Right ventricle myocardium superior (tissue), 1 donor: ENCODE data around the gene PPM1K. TPM values are rescaled to one million over a fixed set of nuclear protein-coding genes. Genes with fewer than 3 reads are reported as not detected.
A peak's percentile ranks its signal among the peaks of the same experiment; 100 is the strongest.

ENCODE experiments used
- ATAC-seq: fragments of 200-7000 bp; cut with Tn5 transposase; one replicate; pipeline ENCODE4 v1.9.1; 2020; ENCODE audit warnings: mild to moderate bottlenecking; ENCODE audit not compliant: poor library complexity
- DNase-seq: peaks from one replicate; pipeline ENCODE4 v3.0.0-alpha.2; 2020
- intact Hi-C: fragments of 100-400 bp; cut with DNase I; formaldehyde crosslinking; loops from one replicate; pipeline ENCODE4 v1.11.2; 2022
- total RNA-seq: library from RNA; stranded (reverse); fragmentation: NEBNext Ultra II Directional; extraction: Animal tissue kit (Norgen Biotek cat#: 25700); gene quantifications from one replicate; pipeline ENCODE4 v1.2.1, GENCODE V29; 2021
- donor health status: DM: no; HTN: yes; CAD: no; lungs with severe emphysema.

PPM1K gene
- total RNA-seq, 1 donor from 2014 or later = 160 TPM

DNA sequence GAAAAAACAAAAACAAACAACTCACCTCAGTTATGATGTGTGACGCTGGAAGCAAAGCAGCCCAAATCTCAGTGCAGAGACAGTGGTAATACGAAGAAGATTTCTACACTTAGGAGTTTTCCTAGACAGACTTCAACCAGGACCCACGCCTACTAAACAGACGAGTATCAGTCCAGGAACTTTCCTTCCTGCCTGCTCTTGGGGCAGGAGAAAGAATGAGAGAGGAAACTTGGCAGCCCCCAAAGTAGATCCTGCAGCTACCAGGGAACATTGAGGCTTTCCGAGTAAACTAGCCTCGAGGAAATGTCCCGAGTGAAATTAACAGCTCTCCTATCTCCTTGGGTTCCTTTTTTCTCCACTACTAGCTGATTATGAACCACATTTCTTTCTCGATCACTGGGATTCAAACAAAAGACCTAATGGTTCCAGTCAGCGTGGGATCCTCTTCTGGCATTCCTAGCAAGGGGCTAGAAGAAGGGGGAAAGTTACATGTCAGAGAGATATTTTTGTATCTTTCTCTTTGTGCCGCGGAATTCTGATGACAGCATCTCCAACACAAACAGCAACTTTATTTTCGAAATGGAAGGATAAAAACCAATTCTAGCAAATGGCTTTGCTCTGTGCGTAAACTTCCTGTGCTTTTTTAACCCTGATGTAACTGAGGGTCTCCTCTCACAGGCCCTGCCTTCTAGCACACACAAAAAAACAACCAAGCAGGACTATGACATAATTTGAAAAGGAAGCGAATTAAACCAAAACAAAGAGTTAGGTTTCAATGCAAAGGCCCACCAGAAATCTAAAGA is 53.2 kb downstream of the PPM1K start:
- ATAC-seq (peak; percentile 58), DNase-seq (no peak)
- intact Hi-C loops = no loop called here

DNA sequence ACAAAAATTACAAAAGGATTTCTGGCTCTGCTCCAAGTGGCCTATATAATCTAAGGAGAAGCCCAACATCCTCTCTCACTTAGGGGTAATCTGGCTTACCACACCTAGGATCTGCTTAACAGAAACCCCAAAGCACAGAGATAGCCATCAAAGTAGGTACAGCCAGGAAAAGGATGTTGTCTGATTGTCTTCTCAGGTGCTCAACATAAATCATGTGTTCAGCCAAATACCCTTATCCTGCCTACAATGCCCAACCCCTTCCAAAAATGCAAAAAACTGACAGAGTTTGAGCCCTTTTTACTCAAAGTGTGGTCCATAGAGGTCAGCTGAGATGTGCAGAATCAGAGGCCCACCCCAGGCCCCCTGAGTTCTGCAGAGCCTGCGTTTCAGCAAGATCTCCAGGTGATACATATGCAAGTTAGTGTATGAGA is 53.9 kb downstream of the PPM1K start:
- DNase-seq = no peak
- intact Hi-C loops = no loop called here
- no peak for ATAC-seq

GRCh38 chr4:88227734-88228133 is 56.6 kb downstream of the PPM1K start:
- ATAC-seq = no peak
- intact Hi-C loops = loop anchor here (10.0 kb wide), 1 partner anchor 47 kb away; no protein-coding TSS in a partner anchor
- DNase-seq = no peak

GRCh38 chr4:88226143-88226542 is 58.2 kb downstream of the PPM1K start:
- no peak for DNase-seq
- intact Hi-C loops = loop anchor here (10.0 kb wide), 1 partner anchor 49 kb away; no protein-coding TSS in a partner anchor
- ATAC-seq = peak; percentile 82

DNA sequence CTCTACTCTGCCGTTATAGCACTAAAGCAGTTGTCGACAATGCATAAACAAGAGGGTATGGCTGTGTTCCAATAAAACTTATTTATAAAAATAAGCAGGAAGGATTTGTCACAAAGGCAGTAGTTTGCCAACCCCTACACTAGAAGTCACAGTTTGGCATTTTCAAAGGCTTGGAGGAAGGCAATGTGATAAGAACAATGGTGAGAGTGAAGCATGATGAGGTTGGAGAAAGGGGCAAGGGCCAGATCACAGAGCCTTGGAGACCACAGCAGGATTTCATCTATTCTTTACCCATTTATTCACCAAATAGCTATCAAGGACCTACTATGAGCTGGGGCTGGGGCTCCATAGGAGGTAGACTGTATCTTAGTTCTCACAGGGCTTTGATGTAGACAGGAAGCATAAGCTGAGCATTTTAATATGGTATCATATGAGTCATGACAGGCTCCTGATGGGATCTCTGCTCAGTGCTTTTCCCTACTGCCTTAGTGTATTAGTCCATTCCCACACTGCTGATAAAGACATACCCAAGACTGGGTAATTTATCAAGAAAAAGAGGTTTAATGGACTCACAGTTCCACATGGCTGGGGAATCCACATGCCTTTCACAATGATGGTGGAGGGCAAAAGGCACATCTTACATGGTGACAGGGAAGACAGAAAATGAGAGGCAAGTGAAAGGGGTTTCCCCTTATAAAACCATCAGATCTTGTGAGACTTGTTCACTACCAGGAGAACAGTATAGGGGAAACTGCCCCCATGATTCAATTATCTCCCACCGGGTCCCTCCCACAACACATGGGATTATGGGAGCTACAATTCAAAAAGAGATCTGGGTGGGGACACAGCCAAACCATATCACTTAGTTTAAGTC is 58.9 kb downstream of the PPM1K start:
- DNase-seq (no peak), ATAC-seq (peak; percentile 47)
- intact Hi-C loops = loop anchor here (10.0 kb wide), 1 partner anchor 49 kb away; no protein-coding TSS in a partner anchor

GRCh38 chr4:88223516-88223915 is 60.8 kb downstream of the PPM1K start:
- ATAC-seq = no peak
- DNase-seq = no peak
- intact Hi-C loops = loop anchor here (10.0 kb wide), 1 partner anchor 51 kb away; no protein-coding TSS in a partner anchor

DNA sequence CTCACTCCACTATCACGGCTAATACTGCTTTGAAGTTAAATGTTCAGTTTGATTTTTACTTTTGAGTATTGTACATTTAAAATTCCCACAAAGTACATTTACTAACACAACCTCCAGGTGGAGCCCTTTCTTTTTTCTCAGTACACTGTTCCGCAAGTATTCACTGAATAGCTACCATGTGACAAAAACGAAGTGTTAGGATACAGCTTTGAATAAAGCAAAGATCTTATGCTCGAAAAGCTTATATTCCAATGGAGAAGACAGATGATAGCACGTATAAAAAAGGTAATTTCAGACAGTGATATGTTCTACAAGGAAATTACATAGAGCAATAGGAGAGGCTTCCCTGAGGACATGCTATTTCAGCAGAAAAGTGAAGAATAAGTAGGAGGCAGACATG is 65.3 kb downstream of the PPM1K start:
- ATAC-seq (peak; percentile 87), DNase-seq (no peak)
- intact Hi-C loops = loop anchor here (2.0 to 5.0 kb wide), 2 partner anchors 158 to 296 kb away; partner anchors contain the start of gene HERC6

- no peak for DNase-seq
- no peak for ATAC-seq
- intact Hi-C loops = loop anchor here (5.0 kb wide), 1 partner anchor 160 kb away; the partner anchor contains the start of gene HERC6
Observed at GRCh38 chr4:88217169-88217568, 67.2 kb downstream of the PPM1K start.

GRCh38 chr4:88216395-88216794 is 68.0 kb downstream of the PPM1K start:
- DNase-seq = no peak
- ATAC-seq = no peak
- intact Hi-C loops = loop anchor here (5.0 kb wide), 1 partner anchor 161 kb away; the partner anchor contains the start of gene HERC6

DNA sequence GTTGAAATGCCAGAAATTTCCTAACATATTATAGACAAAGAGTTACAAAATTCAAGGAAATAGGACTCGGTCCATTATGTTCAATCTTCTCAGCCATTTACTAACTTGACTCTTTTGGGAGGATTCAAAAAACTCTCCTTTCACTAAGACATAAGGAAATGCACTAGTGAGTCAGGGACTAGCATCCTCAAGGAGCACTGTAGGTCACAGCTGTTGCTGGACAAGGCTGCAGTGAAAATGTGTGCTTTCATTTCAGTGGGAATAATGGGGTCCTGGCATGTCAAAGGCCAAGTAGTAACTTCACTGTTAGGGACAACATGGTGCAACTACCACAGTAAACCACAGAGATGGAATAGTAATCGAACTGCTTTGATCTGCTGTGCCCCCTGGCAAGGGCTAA is 69.0 kb downstream of the PPM1K start:
- ATAC-seq (no peak), DNase-seq (no peak)
- intact Hi-C loops = loop anchor here (5.0 kb wide), 1 partner anchor 162 kb away; the partner anchor contains the start of gene HERC6

GRCh38 chr4:88212253-88212561 is 72.2 kb downstream of the PPM1K start:
- DNase-seq = no peak
- no peak for ATAC-seq
- intact Hi-C loops = loop anchor here (5.0 kb wide), 2 partner anchors 180 to 355 kb away; no protein-coding TSS in a partner anchor

DNA sequence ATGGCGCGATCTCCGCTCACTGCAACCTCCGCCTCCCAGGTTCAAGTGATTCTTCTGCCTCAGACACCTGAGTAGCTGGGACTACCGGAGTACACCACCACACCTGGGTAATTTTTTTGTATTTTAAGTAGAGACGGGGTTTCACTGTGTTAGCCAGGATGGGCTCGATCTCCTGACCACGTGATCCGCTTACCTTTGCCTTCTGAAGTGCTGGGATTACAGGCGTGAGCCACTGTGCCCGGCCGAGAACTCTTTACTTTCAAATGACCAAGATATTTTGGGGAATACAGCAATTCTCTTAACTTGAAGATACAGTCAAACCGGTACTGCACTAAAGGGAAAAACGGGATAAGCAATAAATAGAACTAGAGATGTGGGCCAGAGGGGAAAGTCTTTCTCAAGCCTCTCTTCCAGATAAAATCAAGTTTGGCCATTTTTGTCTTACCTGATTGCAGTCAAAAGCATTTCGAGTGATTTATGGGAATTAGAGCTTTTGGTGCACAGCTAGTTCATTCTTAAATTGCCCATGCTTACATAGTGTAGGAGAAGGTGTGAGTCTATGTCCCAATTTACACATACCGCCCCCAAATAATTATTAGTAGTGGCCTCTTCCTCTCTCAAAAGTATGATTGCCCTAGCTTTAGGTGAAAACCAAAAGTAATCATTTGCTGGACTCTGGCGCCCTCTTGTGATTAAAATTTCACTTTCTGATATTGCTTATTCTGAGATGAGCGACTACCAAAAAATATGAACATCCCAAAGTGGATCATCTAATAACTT is 72.7 kb downstream of the PPM1K start:
- intact Hi-C loops = loop anchor here (5.0 kb wide), 2 partner anchors 179 to 354 kb away; no protein-coding TSS in a partner anchor
- peak; percentile 61 for ATAC-seq
- DNase-seq = no peak

- ATAC-seq (no peak), DNase-seq (no peak)
- intact Hi-C loops = loop anchor here (10.0 kb wide), 1 partner anchor 523 kb away; no protein-coding TSS in a partner anchor
Observed at GRCh38 chr4:88208156-88208555, 76.2 kb downstream of the PPM1K start.

Other genes starting within 250 kb of the PPM1K start
- 0.75 TPM for gene ABCG2, start 125.9 kb downstream of the PPM1K start, total RNA-seq
- 6.3 TPM for gene HERC6, start 94.3 kb upstream of the PPM1K start, total RNA-seq
- gene HERC5, start 172.6 kb upstream of the PPM1K start, total RNA-seq = 1.5 TPM
- 51.5 TPM for gene PYURF, start 239.2 kb upstream of the PPM1K start, total RNA-seq